GM23338 (cell line): ENCODE data around the gene CALR3. TPM values are rescaled to one million over a fixed set of nuclear protein-coding genes. Genes with fewer than 3 reads are reported as not detected.
"Not testable (repeated sequence)": the region's sequence is repeated elsewhere in the genome, so short reads cannot be mapped to it uniquely, and the experiment has no call there.

Experiments used
- ATAC-seq: fragments of 200-7000 bp; cut with Tn5 transposase; 3 replicates; pipeline ENCODE4 v1.9.1; 2020
- DNase-seq: peaks from one replicate; pipeline ENCODE4 v3.0.0-alpha.2; 2015; ENCODE audit warnings: low spot score
- H2AFZ ChIP-seq: fragments of 200-600 bp; sonication (generic); 2 replicates; pipeline ENCODE4 v1.8.0; 2016; ENCODE audit warnings: antibody characterized with exemption, mild to moderate bottlenecking, moderate library complexity
- H3F3A ChIP-seq: fragments of 200-600 bp; sonication (generic); replicated peaks from 2 replicates; pipeline ENCODE4 v1.8.0; 2017; ENCODE audit warnings: antibody characterized with exemption, mixed run types, low read depth
- H3K27ac ChIP-seq: fragments of 200-600 bp; sonication (generic); 2 replicates; pipeline ENCODE4 v1.6.1; 2016; ENCODE audit warnings: low read depth
- H3K27me3 ChIP-seq: fragments of 200-600 bp; sonication (generic); 2 replicates; pipeline ENCODE4 v1.8.0; 2016; ENCODE audit warnings: mild to moderate bottlenecking, mixed run types, moderate library complexity; ENCODE audit not compliant: insufficient read depth
- H3K36me3 ChIP-seq: fragments of 200-600 bp; sonication (generic); 2 replicates; pipeline ENCODE4 v1.8.0; 2016; ENCODE audit warnings: mild to moderate bottlenecking; ENCODE audit not compliant: insufficient read depth
- H3K4me1 ChIP-seq: fragments of 200-600 bp; sonication (generic); 2 replicates; pipeline ENCODE4 v1.8.0; 2016; ENCODE audit warnings: mild to moderate bottlenecking, moderate library complexity; ENCODE audit not compliant: insufficient read depth
- H3K4me2 ChIP-seq: fragments of 200-600 bp; sonication (generic); 2 replicates; pipeline ENCODE4 v1.7.1; 2017; ENCODE audit warnings: mixed run types
- H3K4me3 ChIP-seq: fragments of 200-600 bp; sonication (generic); 2 replicates; pipeline ENCODE4 v1.6.1; 2016; ENCODE audit warnings: mixed run types
- H3K79me2 ChIP-seq: fragments of 200-600 bp; sonication (generic); replicated peaks from 2 replicates; pipeline ENCODE4 v1.8.0; 2017; ENCODE audit warnings: mild to moderate bottlenecking; ENCODE audit not compliant: insufficient read depth
- H3K9me2 ChIP-seq: fragments of 200-600 bp; sonication (generic); 2 replicates; pipeline ENCODE4 v1.8.0; 2017; ENCODE audit not compliant: insufficient read depth
- H4K20me1 ChIP-seq: fragments of 200-600 bp; sonication (generic); replicated peaks from 2 replicates; pipeline ENCODE4 v1.8.0; 2017; ENCODE audit warnings: mild to moderate bottlenecking; ENCODE audit not compliant: insufficient read depth
- H3K27ac Mint-ChIP-seq: 2 replicates; pipeline ENCODE4 v1.8.0; 2020; ENCODE audit warnings: inconsistent platforms, mild to moderate bottlenecking, moderate library complexity, mixed read lengths
- H3K27me3 Mint-ChIP-seq: 3 replicates; pipeline ENCODE4 v1.8.0; 2022; ENCODE audit warnings: low read depth, mild to moderate bottlenecking, moderate library complexity, mixed read lengths, inconsistent platforms; ENCODE audit not compliant: insufficient read depth, poor library complexity
- H3K36me3 Mint-ChIP-seq: 3 replicates; pipeline ENCODE4 v1.8.0; 2021; ENCODE audit warnings: low read depth, mild to moderate bottlenecking, inconsistent platforms, moderate library complexity, mixed read lengths
- H3K4me1 Mint-ChIP-seq: 3 replicates; pipeline ENCODE4 v1.8.0; 2020; ENCODE audit warnings: mild to moderate bottlenecking, inconsistent platforms, mixed read lengths
- H3K4me3 Mint-ChIP-seq: 3 replicates; pipeline ENCODE4 v1.8.0; 2021; ENCODE audit warnings: moderate library complexity, mild to moderate bottlenecking, inconsistent platforms, mixed read lengths
- H3K9me3 Mint-ChIP-seq: 3 replicates; pipeline ENCODE4 v1.8.0; 2020; ENCODE audit warnings: moderate library complexity, mild to moderate bottlenecking, inconsistent platforms, mixed read lengths
- CREB1 ChIP-seq: fragments of 250-450 bp; sonication (Bioruptor Pico); IDR thresholded peaks from 2 replicates; pipeline ENCODE4 v1.5.0; 2020; ENCODE audit warnings: low read depth, mild to moderate bottlenecking, moderate library complexity
- EZH2phosphoT487 ChIP-seq: fragments of 200-600 bp; sonication (generic); IDR thresholded peaks from one replicate; pipeline ENCODE4 v1.8.1; 2018; ENCODE audit warnings: antibody characterized with exemption; ENCODE audit not compliant: unreplicated experiment
- JUNB ChIP-seq: IDR thresholded peaks from one replicate; pipeline ENCODE4 v1.6.1; 2016; ENCODE audit warnings: antibody characterized with exemption; ENCODE audit not compliant: unreplicated experiment
- POLR2AphosphoS5 ChIP-seq: IDR thresholded peaks from 2 replicates; pipeline ENCODE4 v1.6.1; 2016; ENCODE audit warnings: antibody characterized with exemption, low read depth
- STAT1 ChIP-seq: IDR thresholded peaks from one replicate; pipeline ENCODE4 v1.6.1; 2016; ENCODE audit warnings: antibody characterized with exemption; ENCODE audit not compliant: unreplicated experiment
- ZNF331 ChIP-seq: fragments of 250-450 bp; sonication (Bioruptor Pico); IDR thresholded peaks from 2 replicates; pipeline ENCODE4 v1.5.0; 2020; ENCODE audit warnings: low read depth, mild to moderate bottlenecking, moderate library complexity
- polyA plus RNA-seq: library from polyadenylated mRNA; unstranded; fragments of >200 nt; fragmentation: Nextera tagmentation; extraction: Ambion mirVana; gene quantifications from 2 replicates; pipeline ENCODE4 v1.2.1, GENCODE V29; 2016
- total RNA-seq: library from RNA; depleted of rRNA; stranded (reverse); fragments of >200 nt; shearing (Covaris generic); gene quantifications from 2 replicates; pipeline ENCODE4 v1.2.3, GENCODE V29; 2014
- TF ChIP-seq, protein P1 (sequence below), 2 experiments: fragments of 200-600 bp in 1 of 2; sonication (generic) in 1 of 2; conservative IDR thresholded peaks; 2 replicates each; pipeline versions ENCODE4 v1.5.1 to v1.6.1; 2016 to 2017; ENCODE audit warnings: antibody characterized with exemption in 2 of 2, low read depth in 2 of 2, mild to moderate bottlenecking in 2 of 2, moderate library complexity in 1 of 2
- TF ChIP-seq, protein P2 (sequence below): IDR thresholded peaks from 2 replicates; pipeline ENCODE4 v1.6.1; 2016; ENCODE audit warnings: antibody characterized with exemption

The CALR3 gene
- total and polyA plus RNA-seq, 2 experiments from 2014 or later = 0.42 to 0.66 TPM

DNA sequence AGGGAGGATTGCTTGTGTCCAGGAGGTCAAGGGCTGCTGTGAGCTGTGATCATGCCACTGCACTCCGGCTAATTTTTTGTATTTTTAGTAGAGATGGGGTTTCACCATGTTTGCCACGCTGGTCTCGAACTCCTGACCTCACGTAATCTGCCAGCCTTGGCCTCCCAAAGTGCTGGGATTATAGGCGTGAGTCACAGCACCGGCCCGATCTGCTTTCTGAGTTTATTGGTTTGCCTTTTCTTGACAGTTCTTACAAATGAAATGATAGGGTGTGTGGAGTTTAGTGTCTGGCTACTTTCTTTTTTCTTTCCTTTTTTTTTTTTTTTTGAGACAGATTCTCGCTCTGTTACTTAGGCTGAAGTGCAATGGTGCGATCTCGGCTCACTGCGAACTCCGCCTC is 1.1 kb upstream of the CALR3 start:
- TF ChIP-seq POLR2AphosphoS5 (no peak), STAT1 (no peak), CREB1 (no peak)
- TF ChIP-seq, protein P1, sequence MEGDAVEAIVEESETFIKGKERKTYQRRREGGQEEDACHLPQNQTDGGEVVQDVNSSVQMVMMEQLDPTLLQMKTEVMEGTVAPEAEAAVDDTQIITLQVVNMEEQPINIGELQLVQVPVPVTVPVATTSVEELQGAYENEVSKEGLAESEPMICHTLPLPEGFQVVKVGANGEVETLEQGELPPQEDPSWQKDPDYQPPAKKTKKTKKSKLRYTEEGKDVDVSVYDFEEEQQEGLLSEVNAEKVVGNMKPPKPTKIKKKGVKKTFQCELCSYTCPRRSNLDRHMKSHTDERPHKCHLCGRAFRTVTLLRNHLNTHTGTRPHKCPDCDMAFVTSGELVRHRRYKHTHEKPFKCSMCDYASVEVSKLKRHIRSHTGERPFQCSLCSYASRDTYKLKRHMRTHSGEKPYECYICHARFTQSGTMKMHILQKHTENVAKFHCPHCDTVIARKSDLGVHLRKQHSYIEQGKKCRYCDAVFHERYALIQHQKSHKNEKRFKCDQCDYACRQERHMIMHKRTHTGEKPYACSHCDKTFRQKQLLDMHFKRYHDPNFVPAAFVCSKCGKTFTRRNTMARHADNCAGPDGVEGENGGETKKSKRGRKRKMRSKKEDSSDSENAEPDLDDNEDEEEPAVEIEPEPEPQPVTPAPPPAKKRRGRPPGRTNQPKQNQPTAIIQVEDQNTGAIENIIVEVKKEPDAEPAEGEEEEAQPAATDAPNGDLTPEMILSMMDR (conservative IDR thresholded peaks at IDR 0.05; ENCODE audit: low read depth in 2 of 2) = no peak
- Histone ChIP-seq H2AFZ (no peak overlapping the region), H3K4me2 (peak overlapping the region; percentile 78), H3K79me2 (peaks cover 7% of the 10 kb centered on the region; the same call in 1 of the 2 replicates), H3K4me1 (peaks cover 5% of the 10 kb centered on the region; the same call in 1 of the 2 replicates), H4K20me1 (no peaks in the 10 kb centered on the region), H3K36me3 (no peaks in the 10 kb centered on the region), H3K27me3 (no peaks in the 10 kb centered on the region), H3K9me2 (no peaks in the 10 kb centered on the region), H3K4me3 (peak overlapping the region; percentile 83), H3F3A (0 out of 2 replicates have a peak, but pooled peaks cover 2% of the 10 kb centered on the region), H3K27ac (no peak overlapping the region)
- H3K36me3 Mint-ChIP-seq = peaks cover 5% of the 10 kb centered on the region; the same call in 2 of the 3 replicates
- H3K27ac Mint-ChIP-seq = no peak overlapping the region
- peak overlapping the region; percentile 91 for H3K4me3 Mint-ChIP-seq
- H3K27me3 Mint-ChIP-seq = no peaks in the 10 kb centered on the region
- H3K9me3 Mint-ChIP-seq = no peaks in the 10 kb centered on the region
- ATAC-seq (no peak), DNase-seq (no peak)
- H3K4me1 Mint-ChIP-seq = peaks cover 6% of the 10 kb centered on the region

DNA sequence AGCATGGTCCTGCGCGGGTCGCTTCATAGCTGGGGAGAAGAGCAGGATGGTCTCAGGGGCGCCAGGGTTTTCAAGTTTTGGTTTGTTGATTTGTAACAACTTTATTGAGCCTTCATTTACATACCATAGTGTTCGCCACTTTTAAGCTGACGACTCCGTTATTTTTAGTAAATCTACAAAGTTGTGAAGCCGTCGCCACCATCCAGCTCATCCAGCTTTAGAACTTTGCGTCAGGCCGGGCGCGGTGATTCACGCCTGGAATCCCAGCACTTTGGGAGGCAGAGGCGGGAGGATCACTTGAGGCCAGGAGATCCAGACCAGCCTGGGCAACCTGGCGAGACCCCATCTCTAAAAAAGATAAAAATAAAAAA is 631 bp upstream of the CALR3 start:
- DNase-seq = peak; percentile 18
- peaks cover 5% of the 10 kb centered on the region; the same call in 2 of the 3 replicates for H3K36me3 Mint-ChIP-seq
- H3K4me3 ChIP-seq = peak overlapping the region; percentile 83

DNA sequence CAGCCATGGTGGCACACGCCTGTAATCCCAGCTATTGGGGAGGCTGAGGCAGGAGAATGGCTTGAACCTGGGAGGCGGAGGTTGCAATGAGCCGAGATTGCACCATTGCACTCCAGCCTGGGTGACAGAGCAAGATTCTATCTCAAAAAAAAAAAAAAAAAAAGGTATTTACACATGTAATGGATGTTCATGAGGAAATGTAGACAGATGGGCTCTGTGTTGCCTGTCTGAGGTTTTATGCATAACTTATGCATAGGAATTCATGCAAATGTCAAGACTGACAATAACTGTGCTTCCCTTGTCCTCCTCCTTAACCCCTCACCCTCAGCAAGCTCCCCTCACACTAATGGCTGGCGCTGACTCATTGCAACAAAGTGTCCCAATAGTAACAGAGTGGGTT is 9.5 kb downstream of the CALR3 start:
- H3K4me1 ChIP-seq, H3K27me3 ChIP-seq, H3F3A ChIP-seq, H3K4me3 Mint-ChIP-seq, H3K36me3 Mint-ChIP-seq, H4K20me1 ChIP-seq, H3K79me2 ChIP-seq, ATAC-seq, H3K27me3 Mint-ChIP-seq, H2AFZ ChIP-seq, H3K4me3 ChIP-seq, H3K9me3 Mint-ChIP-seq, H3K27ac Mint-ChIP-seq, H3K4me1 Mint-ChIP-seq, DNase-seq, H3K36me3 ChIP-seq, H3K9me2 ChIP-seq, H3K27ac ChIP-seq: not testable (repeated sequence)
- H3K4me2 ChIP-seq = 0 out of 2 replicates have a peak overlapping the region, but pooled peaks have one; percentile 20

More for the DNA sequence above, 631 bp upstream of the CALR3 start:
- peaks cover 6% of the 10 kb centered on the region for H3K4me1 Mint-ChIP-seq
- 0 out of 2 replicates have a peak, but pooled peaks cover 2% of the 10 kb centered on the region for H3F3A ChIP-seq
- H3K9me3 Mint-ChIP-seq = no peaks in the 10 kb centered on the region
- H3K79me2 ChIP-seq = peaks cover 7% of the 10 kb centered on the region; the same call in 1 of the 2 replicates
- peak overlapping the region; percentile 90 for H2AFZ ChIP-seq
- H3K27me3 ChIP-seq = no peaks in the 10 kb centered on the region
- TF ChIP-seq EZH2phosphoT487 (no peak), ZNF331 (CRISPR knock-in tag) (no peak), JUNB (no peak)
- TF ChIP-seq, protein P1 (conservative IDR thresholded peaks at IDR 0.05; ENCODE audit: low read depth in 2 of 2) = no peak
- TF ChIP-seq, protein P2, sequence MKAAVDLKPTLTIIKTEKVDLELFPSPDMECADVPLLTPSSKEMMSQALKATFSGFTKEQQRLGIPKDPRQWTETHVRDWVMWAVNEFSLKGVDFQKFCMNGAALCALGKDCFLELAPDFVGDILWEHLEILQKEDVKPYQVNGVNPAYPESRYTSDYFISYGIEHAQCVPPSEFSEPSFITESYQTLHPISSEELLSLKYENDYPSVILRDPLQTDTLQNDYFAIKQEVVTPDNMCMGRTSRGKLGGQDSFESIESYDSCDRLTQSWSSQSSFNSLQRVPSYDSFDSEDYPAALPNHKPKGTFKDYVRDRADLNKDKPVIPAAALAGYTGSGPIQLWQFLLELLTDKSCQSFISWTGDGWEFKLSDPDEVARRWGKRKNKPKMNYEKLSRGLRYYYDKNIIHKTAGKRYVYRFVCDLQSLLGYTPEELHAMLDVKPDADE = no peak
- no peaks in the 10 kb centered on the region for H3K36me3 ChIP-seq
- no peaks in the 10 kb centered on the region for H4K20me1 ChIP-seq
- H3K27me3 Mint-ChIP-seq = no peaks in the 10 kb centered on the region
- H3K4me2 ChIP-seq = peak overlapping the region; percentile 78
- ATAC-seq = no peak
- 0 out of 2 replicates have a peak overlapping the region, but pooled peaks have one; percentile 40 for H3K27ac Mint-ChIP-seq
- H3K27ac ChIP-seq = no peak overlapping the region
- peak overlapping the region; percentile 91 for H3K4me3 Mint-ChIP-seq
- H3K9me2 ChIP-seq = no peaks in the 10 kb centered on the region
- peaks cover 5% of the 10 kb centered on the region; the same call in 1 of the 2 replicates for H3K4me1 ChIP-seq
